GM19035 (cell line): ENCODE results near the gene IFT74.
"Not testable (repeated sequence)": the region's sequence is repeated elsewhere in the genome, so short reads cannot be mapped to it uniquely, and the experiment has no call there.

Experiments
- ATAC-seq: cut with Tn5 transposase; IDR thresholded peaks from one replicate; pipeline ENCODE4 v1.9.1; 2021; ENCODE audit not compliant: unreplicated experiment

IFT74 gene

DNA sequence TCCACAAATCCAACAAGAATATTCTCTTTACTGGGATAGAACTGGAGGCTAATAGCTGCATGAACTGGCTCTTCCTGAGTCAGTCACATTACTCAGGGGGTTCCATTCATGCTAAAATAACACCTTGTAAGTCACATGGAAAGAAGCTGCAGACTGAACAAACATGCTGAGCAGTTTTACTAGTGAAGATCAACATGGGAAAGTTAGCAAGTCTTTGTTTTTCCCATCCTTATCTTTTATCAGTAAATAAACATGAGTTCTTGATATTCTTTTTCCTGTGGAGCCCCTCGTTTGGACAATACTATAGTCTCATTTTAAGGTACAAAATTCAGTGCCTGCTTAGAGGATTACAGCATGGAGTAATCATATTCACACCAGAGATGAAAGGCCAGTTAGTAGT is 109.1 kb downstream of the IFT74 start:
- ATAC-seq = no peak

DNA sequence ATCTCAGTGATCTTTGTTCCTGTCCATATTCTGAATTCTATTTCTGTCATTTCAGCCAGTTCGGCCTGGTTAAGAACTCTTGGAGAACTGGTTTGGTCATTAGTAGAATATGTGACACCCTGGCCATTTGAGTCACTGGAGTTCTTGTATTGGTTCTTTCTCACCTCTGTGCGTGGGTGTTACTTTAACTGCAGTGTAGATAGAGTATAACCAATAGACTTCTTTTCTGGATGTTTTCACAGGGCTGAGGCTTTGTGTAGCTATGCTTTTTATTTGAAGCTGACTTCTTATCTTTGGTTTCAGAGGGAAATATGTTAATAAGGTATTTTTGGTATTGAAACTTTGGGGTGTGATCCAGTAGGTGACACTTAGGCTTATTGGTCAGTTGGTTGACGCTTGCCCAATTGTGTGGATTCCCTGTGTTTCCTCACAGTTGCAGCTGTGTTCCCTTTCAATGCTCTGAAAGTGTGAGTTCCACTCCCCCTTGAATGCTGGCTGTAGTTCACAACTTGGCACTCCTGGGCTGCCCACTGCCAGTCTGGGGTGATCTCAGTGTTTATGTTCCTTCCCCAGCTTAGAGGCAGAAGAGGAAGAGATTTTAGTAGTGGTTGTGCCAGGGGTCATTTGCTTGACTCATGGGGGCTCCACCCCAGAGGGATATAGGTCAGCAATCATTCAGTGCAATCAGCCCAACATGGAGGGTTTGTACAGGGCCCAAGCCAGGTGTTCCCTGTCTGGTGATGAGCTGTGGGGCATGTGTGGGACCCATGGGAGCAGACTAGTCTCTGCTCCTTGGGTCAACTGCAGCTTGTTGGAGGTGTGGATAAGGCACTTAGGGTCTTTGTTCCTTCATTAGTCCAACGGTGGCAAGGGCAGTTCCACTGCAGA is 117.9 kb downstream of the IFT74 start:
- ATAC-seq = no peak

DNA sequence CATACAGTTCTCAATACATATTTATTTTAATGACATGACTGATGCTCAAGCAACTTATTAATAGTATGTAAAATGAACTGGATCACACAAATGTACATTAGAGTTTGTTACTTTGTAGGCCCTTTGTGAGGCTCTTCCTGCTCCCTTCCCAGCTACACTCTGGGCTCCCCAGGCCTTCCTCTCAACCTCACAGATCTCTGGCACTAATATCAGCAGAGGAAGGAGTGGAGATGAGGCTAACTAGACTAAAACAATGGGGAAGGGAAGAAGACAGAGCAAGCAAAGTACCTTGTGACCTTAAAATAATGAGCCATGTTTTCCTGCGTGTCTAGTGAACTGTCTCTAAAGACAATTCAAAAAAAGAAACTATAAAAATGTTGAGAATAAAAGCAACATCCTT is 122.5 kb downstream of the IFT74 start:
- ATAC-seq = no peak

DNA sequence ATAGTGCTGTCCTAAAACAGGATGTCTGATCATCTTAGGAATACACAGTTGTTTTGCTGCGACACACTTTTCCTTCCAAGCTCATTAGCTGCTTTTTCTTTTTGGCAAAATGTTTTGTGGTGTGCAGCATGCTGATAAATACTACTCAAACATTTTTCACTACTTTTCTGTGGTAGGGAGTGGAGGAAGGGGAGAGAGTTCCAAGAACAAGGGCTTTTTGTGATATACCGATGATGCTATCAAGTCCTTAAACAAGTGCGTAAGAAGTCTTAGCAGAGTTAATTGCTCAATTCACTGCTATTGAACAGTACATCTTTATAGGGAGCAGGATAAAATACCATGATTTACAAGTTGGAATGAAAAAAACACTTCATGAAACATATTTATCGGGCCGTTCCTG is 129.2 kb downstream of the IFT74 start:
- ATAC-seq = no peak

DNA sequence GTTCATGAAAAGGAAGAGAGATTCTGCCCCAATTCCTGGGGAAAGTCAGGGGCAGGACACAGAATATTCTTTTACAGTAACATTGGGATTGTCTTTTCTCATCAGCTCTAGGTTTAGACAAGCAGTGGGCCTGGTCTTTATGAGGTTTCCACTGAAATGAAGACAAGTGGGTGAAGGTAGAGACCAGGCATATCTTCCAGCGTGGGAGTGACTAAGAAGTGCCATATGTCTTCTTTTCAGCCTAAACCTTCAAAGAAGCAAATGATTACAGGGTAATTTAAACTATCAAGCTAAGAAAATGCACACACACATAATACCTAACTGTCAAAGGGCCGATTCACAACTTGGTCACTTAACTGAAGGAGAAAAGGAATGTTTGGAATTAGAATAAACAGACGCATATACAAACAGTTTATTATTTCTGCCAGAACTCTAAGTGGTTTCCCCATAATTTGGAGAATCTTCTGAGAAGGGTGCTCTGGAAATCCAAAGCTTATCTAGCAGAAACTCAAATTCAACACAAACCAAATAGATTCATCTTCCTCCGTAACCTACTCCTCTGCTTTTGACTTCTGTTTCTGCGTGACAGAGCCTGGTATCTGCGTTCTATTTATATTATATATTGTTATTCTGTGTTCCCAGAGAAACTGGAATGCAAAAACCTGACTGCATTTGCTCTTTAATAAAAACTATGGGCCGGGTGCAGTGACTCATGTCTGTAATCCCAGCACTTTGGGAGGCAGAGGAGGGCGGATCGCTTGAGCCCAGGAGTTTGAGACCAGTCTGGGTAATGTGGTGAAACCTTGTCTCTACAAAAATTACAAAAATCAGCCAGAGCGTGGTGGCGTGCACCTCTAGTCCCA is 130.8 kb downstream of the IFT74 start:
- ATAC-seq = no peak

DNA sequence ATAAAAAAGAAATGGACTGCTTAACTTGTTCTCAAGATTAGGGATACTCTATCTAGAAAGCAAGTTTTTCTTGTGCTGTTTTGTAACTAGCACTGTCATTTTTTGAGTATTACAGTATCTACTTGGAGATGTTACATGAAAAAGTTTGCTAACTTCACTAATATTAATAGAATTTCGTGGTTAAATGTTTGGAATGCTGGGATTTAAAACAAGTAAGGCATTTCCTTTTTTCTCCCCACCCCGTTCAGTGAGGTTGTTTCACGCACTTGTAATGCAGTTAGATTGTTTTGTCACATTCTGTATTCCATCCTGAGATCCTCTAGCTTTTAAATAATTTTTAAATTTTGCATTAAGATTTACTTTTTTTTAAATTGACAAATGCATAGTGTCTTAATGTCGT is 132.8 kb downstream of the IFT74 start:
- ATAC-seq = no peak

DNA sequence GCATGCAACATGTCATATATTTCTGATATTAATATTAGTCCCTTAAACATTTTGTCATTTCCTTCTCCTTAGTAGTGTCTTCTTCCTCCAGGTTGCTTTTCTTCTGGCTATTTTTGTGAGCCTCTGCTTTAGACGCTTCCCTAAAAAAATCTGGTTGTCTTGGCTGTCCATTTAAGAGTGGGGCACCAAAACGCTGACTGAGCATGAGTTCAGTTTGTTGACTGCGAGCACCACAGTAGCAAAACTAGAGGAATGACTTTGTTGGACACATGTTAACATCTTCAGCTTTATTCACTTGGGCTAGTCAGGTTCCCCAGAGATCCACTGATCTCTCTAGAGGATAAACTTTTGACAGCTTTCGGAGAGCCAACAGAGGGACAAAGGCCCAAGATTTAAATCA is 133.5 kb downstream of the IFT74 start:
- no peak for ATAC-seq

DNA sequence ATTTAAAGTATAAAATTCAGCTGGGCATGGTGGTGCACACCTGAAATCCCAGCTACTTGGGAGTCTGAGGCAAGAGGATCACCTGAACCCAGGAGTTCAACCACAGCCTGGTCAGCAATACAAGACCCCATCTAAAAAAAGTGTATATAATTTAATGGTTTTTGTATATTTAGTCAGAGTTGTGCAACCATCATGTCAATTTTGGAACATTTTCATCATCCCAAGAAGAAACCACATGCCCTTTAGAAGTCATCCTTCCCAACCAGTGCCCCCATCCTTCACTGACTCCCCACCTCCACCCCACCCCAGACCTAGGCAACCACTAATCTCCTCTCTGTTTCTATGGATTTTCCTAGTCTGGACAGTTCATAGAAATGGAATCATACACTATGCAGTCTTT is 134.0 kb downstream of the IFT74 start:
- no peak for ATAC-seq

DNA sequence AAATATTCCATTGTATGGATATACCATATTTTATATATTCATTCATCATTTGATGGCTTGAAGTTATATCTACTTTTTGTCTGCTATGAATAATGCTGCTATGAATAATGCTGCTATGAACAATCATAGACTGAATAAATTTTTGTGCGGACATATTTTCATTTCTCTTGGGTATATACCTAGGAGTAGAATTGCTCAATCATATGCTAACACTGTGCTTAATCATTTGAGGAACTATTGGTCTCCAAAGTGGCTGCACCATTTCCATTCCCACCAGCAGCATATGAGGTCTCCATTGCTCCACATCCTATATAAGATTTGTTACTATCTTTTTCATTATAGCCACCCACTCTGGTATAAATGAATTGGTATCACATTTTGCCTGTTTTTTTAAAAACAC is 134.5 kb downstream of the IFT74 start:
- no peak for ATAC-seq

DNA sequence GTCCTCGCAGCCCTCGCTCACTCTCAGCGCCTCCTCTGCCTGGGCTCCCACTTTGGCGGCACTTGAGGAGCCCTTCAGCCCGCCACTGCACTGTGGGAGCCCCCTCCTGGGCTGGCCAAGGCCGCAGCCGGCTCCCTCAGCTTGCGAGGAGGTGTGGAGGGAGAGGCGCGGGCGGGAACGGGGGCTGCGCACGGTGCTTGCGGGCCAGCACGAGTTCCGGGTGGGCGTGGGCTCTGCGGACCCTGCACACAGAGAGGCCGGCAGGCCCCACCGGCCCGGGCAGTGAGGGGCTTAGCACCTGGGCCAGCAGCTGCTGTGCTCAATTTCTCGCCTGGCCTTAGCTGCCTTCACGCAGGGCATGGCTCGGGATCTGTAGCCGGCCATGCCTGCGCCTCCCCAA is 136.3 kb downstream of the IFT74 start:
- not testable (repeated sequence) for ATAC-seq

DNA sequence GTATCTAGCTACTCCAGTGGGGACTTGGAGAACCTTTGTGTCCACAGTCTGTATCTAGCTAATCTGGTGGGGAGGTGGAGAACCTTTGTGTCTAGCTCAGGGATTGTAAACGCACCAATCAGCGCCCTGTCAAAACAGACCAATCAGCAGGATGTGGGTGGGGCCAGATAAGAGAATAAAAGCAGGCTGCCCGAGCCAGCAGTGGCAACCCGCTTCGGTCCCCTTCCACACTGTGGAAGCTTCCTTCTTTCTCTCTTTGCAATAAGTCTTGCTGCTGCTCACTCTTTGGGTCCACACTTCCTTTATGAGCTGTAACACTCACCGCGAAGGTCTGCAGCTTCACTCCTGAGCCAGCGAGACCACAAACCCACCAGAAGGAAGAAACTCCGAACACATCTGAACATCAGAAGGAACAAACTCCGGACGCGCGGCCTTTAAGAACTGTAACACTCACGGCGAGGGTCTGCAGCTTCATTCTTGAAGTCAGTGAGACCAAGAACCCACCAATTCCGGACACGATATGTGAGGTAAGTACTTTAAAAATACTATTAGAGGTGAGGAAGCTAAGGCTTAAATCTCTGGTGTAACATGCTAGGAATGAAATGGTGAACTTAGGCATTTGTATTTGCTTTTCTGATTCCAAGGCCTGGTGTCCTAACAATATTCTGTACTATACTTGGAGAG is 137.3 kb downstream of the IFT74 start:
- not testable (repeated sequence) for ATAC-seq

DNA sequence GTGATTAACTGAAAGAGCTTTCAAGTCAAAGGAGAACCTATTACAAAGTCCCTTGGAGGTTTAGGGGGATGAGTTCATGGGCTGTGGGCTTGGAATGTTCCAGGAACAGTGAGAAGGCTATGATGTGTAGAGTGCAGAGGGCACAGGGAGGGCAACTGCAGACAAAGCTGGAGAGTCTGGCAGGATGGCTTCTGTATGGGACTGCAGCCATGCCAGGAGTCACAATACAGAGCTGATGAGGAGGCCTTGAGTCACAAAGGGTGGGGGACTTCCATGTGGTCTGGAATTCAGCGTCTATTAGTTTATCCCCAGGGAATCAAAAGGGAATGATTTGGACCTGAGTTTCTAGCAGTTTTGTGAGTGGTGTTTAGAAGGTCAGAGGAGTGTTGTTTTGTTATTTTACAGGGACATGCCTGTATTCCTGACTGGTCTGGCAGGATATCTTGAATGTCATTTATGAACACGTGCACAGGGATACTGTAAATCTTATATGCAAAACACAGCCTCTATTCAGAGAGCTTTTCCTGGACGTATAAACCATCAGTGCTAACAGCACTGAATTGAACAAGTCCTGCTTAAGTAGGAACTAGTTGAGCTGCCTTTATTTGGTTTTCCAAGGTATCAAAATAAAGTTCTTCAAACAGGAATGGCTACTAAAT is 138.6 kb downstream of the IFT74 start:
- ATAC-seq = no peak

DNA sequence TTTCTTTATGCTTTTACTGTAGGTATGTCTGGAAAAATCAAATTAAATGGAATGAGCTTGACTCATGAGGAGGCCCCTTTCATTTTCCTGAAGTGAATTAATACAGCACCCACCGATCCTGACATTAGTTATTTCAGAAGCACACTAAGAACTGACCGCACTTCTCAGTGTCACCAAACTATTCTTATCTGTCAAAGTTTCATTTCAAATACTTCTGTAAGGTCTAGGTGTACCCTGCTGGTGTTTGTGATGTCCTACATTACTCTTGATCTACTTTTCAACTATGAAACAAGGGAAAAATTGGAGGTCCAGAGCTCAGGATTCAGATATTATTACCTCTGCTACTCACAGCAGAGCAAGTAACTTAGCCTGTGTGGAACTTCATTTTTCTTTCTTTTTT is 151.0 kb downstream of the IFT74 start:
- no peak for ATAC-seq

DNA sequence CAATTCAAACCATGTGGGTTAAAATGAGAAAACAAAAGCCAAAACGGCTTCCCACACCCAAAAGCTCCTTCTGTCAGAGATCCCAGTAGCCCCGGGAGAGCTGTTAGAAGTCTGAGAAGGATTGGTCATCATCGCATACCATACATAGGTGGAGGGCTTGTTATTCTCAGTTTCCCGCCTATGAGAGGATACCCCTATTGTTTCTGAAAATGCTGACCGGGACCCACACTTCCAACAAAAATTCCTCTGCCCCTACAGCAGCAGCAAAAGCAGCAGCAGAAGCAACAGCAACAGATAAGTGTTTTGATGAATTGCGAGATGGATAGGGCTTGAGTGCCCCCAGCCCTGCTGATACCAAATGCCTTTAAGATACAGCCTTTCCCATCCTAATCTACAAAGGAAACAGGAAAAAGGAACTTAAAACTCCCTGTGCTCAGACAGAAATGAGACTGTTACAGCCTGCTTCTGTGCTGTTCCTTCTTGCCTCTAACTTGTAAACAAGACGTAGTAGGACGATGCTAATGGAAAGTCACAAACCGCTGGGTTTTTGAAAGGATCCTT is 152.8 kb downstream of the IFT74 start, which contains the start of gene TEK:
Gene TEK, plus strand, starts transcription at position 245 of the 561 bp plus-strand sequence. CDS start 366 bp downstream, outside the sequence.
- no peak for ATAC-seq

DNA sequence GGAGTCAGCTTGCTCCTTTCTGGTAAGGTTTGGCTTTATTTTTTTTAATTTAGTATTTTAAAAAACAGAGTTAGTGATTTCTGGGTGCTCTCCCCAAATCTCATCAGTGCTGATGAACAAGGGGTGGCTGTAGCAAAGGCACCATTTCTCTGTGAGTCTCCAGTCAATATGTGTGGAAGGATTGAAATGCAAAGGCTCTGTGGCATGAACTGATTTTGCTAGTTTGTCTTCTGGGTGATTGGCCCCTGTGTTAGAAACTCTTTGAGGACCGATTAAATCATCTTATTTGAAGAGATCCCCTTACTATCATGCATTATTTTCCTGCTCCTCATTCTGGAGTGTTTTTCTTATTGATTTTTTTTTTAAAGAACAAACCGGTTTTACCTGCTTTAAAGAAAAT is 153.4 kb downstream of the IFT74 start:
- ATAC-seq = no peak

DNA sequence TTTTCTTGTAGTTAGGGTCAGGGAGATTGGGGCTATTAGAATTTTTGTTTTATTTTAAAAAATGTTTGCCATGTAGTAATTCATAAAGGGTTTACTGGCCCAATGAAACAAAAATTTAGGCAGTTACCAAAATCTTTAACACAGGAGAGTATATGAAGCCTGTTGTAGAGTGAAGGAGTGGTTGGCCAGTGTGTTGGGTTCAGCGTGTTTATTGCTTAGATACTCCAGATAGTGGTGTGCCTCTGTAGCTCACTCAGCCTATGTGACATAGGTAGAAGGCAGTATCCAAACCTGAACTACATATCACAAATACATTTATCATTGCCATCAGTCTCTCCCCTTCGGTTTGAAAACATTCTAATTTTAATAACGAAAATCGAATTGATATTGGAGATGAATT is 154.0 kb downstream of the IFT74 start:
- no peak for ATAC-seq

DNA sequence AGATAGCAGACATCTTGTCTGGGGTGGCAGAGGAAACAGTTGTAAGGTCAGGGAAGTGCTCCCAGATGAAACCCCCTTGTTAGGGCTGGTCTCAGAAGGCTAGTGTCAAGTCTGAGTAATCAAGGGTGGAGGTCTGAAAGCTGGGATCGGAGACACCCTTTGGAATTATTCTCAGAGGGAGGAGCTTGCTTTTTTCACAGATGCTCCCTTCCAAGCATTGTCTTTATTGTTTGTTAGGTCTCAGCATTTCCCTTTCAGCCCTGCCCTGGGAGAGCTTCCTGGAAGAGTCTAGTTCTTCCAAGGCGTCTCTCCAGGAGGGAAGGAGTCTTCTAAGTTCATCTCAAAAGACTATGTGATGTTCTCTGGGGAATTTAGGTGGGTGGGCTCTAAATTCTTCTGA is 156.0 kb downstream of the IFT74 start:
- ATAC-seq = no peak
